Endothelial cell of hepatic sinusoid (primary cell): Measurements from ENCODE around the gene SNX1.
"Not testable (repeated sequence)": the region's sequence is repeated elsewhere in the genome, so short reads cannot be mapped to it uniquely, and the experiment has no call there.

Experiments used
- in situ Hi-C: cut with HindIII; loops from 2 replicates; pipeline ENCODE4 v1.10.0; 2017; ENCODE audit warnings: low sequenced_read_pairs

The SNX1 gene

GRCh38 chr15:64071931-64072765 lies 23.6 kb upstream of the SNX1 start:
- in situ Hi-C loops, result no loop called here

- in situ Hi-C loops, result no loop called here
These were observed 23.0 kb upstream of the SNX1 start for GRCh38 chr15:64072812-64073211.

GRCh38 chr15:64073496-64073895 lies 22.3 kb upstream of the SNX1 start:
- in situ Hi-C loops, result not testable (repeated sequence)

- in situ Hi-C loops, result no loop called here
These were observed 13.0 kb upstream of the SNX1 start for GRCh38 chr15:64082757-64083156.

GRCh38 chr15:64089543-64090280 lies 6.1 kb upstream of the SNX1 start:
- in situ Hi-C loops, result no loop called here

- in situ Hi-C loops, result no loop called here
These were observed 5.3 kb upstream of the SNX1 start for GRCh38 chr15:64090527-64090926.

- in situ Hi-C loops, result no loop called here
These were observed 3.5 kb upstream of the SNX1 start for GRCh38 chr15:64092075-64092820.

- in situ Hi-C loops, result no loop called here
These were observed 2.7 kb upstream of the SNX1 start for GRCh38 chr15:64092864-64093626.

GRCh38 chr15:64093627-64094417 lies 2.0 kb upstream of the SNX1 start, which contains the start of gene CIAO2A:
Gene CIAO2A (minus strand): TSS chr15:64093838. CDS start chr15:64093768, 70 bp downstream.
- in situ Hi-C loops, result no loop called here

GRCh38 chr15:64095431-64095794 lies 369 bp upstream of the SNX1 start:
- in situ Hi-C loops, result no loop called here

- in situ Hi-C loops, result no loop called here
These were observed 1.0 kb downstream of the SNX1 start for GRCh38 chr15:64096668-64097384.

GRCh38 chr15:64099379-64099778 lies 3.6 kb downstream of the SNX1 start:
- in situ Hi-C loops, result no loop called here

GRCh38 chr15:64100958-64101357 lies 5.2 kb downstream of the SNX1 start:
- in situ Hi-C loops, result no loop called here

- in situ Hi-C loops, result no loop called here
These were observed 6.7 kb downstream of the SNX1 start for GRCh38 chr15:64102497-64102896.

- in situ Hi-C loops, result no loop called here
These were observed 9.4 kb downstream of the SNX1 start for GRCh38 chr15:64105113-64105704.

- in situ Hi-C loops, result no loop called here
These were observed 11.6 kb downstream of the SNX1 start for GRCh38 chr15:64107337-64107736.

GRCh38 chr15:64110108-64110701 lies 14.4 kb downstream of the SNX1 start:
- in situ Hi-C loops, result not testable (repeated sequence)

- in situ Hi-C loops, result no loop called here
These were observed 15.3 kb downstream of the SNX1 start for GRCh38 chr15:64110950-64111678.
